H9 (cell line): ENCODE measurements around the gene DBNL. TPM values are rescaled to one million over a fixed set of nuclear protein-coding genes. Genes with fewer than 3 reads are reported as not detected.
A peak's percentile ranks its signal among the peaks of the same experiment; 100 is the strongest.

Source experiments
- DNase-seq: peaks from one replicate; pipeline ENCODE4 v3.0.0-alpha.2; 2017
- H2AFZ ChIP-seq: one replicate; pipeline ENCODE4 v1.6.1; 2013; ENCODE audit warnings: mild to moderate bottlenecking, low read length, control low read depth, moderate library complexity
- H2AK5ac ChIP-seq: 2 replicates; pipeline ENCODE4 v1.6.1; 2013; ENCODE audit warnings: low read length, control low read depth, mixed read lengths; ENCODE audit not compliant: insufficient read length
- H2BK120ac ChIP-seq: one replicate; pipeline ENCODE4 v1.6.1; 2013; ENCODE audit warnings: low read depth, mild to moderate bottlenecking, low read length, control low read depth, inconsistent platforms; ENCODE audit not compliant: poor library complexity, severe bottlenecking
- H2BK12ac ChIP-seq: 2 replicates; pipeline ENCODE4 v1.6.1; 2013; ENCODE audit warnings: low read length, control low read depth, mixed read lengths, low read depth; ENCODE audit not compliant: insufficient read length
- H2BK15ac ChIP-seq: 2 replicates; pipeline ENCODE4 v1.6.1; 2013; ENCODE audit warnings: low read depth, low read length, control low read depth
- H2BK20ac ChIP-seq: one replicate; pipeline ENCODE4 v1.6.1; 2013; ENCODE audit warnings: low read depth, mild to moderate bottlenecking, low read length, control low read depth, inconsistent platforms; ENCODE audit not compliant: poor library complexity, severe bottlenecking
- H2BK5ac ChIP-seq: 2 replicates; pipeline ENCODE4 v1.6.1; 2013; ENCODE audit warnings: low read length, control low read depth, mixed read lengths; ENCODE audit not compliant: insufficient read length
- H3K14ac ChIP-seq: 2 replicates; pipeline ENCODE4 v1.6.1; 2013; ENCODE audit warnings: low read length, control low read depth; ENCODE audit not compliant: insufficient read depth
- H3K18ac ChIP-seq: 2 replicates; pipeline ENCODE4 v1.6.1; 2013; ENCODE audit warnings: low read depth, mild to moderate bottlenecking, mixed read lengths, low read length, control low read depth; ENCODE audit not compliant: insufficient read length
- H3K23ac ChIP-seq: 2 replicates; pipeline ENCODE4 v1.6.1; 2013; ENCODE audit warnings: low read length, control low read depth, mixed read lengths, low read depth; ENCODE audit not compliant: insufficient read length
- H3K23me2 ChIP-seq: 2 replicates; pipeline ENCODE4 v1.6.1; 2013; ENCODE audit warnings: low read depth, mild to moderate bottlenecking, mixed read lengths, low read length, control low read depth; ENCODE audit not compliant: insufficient read length, poor library complexity, severe bottlenecking
- H3K27ac ChIP-seq: 2 replicates; pipeline ENCODE4 v1.5.1; 2013; ENCODE audit warnings: low read length, control low read depth, mixed read lengths, low read depth; ENCODE audit not compliant: insufficient read length
- H3K27me3 ChIP-seq: 2 replicates; pipeline ENCODE4 v1.6.1; 2013; ENCODE audit warnings: low read length, control low read depth, inconsistent platforms; ENCODE audit not compliant: insufficient read depth
- H3K4ac ChIP-seq: 2 replicates; pipeline ENCODE4 v1.6.1; 2013; ENCODE audit warnings: low read depth, mild to moderate bottlenecking, control low read depth, inconsistent platforms, low read length, moderate library complexity
- H3K4me1 ChIP-seq: 2 replicates; pipeline ENCODE4 v1.6.1; 2013; ENCODE audit warnings: low read length, control low read depth, inconsistent platforms; ENCODE audit not compliant: insufficient read depth
- H3K4me2 ChIP-seq: 2 replicates; pipeline ENCODE4 v1.6.1; 2013; ENCODE audit warnings: low read length, control low read depth, mixed read lengths; ENCODE audit not compliant: insufficient read length, insufficient read depth
- H3K56ac ChIP-seq: 2 replicates; pipeline ENCODE4 v1.6.1; 2013; ENCODE audit warnings: low read depth, mild to moderate bottlenecking, mixed read lengths, low read length, control low read depth; ENCODE audit not compliant: insufficient read length
- H3K79me1 ChIP-seq: 2 replicates; pipeline ENCODE4 v1.6.1; 2013; ENCODE audit warnings: low read depth, mild to moderate bottlenecking, moderate library complexity, low read length, control low read depth, inconsistent platforms; ENCODE audit not compliant: insufficient read depth, poor library complexity, severe bottlenecking
- H3K79me2 ChIP-seq: 2 replicates; pipeline ENCODE4 v1.6.1; 2013; ENCODE audit warnings: low read length, control low read depth, inconsistent platforms; ENCODE audit not compliant: insufficient read depth
- H3K9ac ChIP-seq: 2 replicates; pipeline ENCODE4 v1.6.1; 2013; ENCODE audit warnings: low read length, control low read depth, mixed read lengths; ENCODE audit not compliant: insufficient read length; ENCODE audit errors: extremely low read depth
- H3K9me3 ChIP-seq: one replicate; pipeline ENCODE4 v1.6.1; 2013; ENCODE audit warnings: low read depth, low read length, inconsistent platforms; ENCODE audit not compliant: control insufficient read depth
- H3T11ph ChIP-seq: one replicate; pipeline ENCODE4 v1.6.1; 2013; ENCODE audit warnings: mild to moderate bottlenecking, low read length, control low read depth, inconsistent platforms
- H4K20me1 ChIP-seq: one replicate; pipeline ENCODE4 v1.6.1; 2013; ENCODE audit not compliant: control insufficient read depth, insufficient read length, insufficient read depth
- H4K5ac ChIP-seq: 2 replicates; pipeline ENCODE4 v1.6.1; 2013; ENCODE audit warnings: low read depth, mild to moderate bottlenecking, mixed read lengths, low read length, control low read depth; ENCODE audit not compliant: insufficient read length
- H4K8ac ChIP-seq: replicated peaks from 2 replicates; pipeline ENCODE4 v1.6.1; 2013; ENCODE audit warnings: low read length, control low read depth, mixed read lengths, low read depth; ENCODE audit not compliant: insufficient read length
- H4K91ac ChIP-seq: 2 replicates; pipeline ENCODE4 v1.6.1; 2013; ENCODE audit warnings: low read depth, mild to moderate bottlenecking, moderate library complexity, mixed read lengths, low read length, control low read depth; ENCODE audit not compliant: insufficient read length
- H3K27ac Mint-ChIP-seq, 3 experiments: 2 replicates in 2 of 3; 3 replicates in 1 of 3; pipeline ENCODE4 v1.8.0; 2020 to 2021; ENCODE audit warnings: mixed read lengths in 3 of 3, mild to moderate bottlenecking in 1 of 3, moderate library complexity in 1 of 3
- H3K27me3 Mint-ChIP-seq: 2 replicates; pipeline ENCODE4 v1.8.0; 2021; ENCODE audit warnings: low read depth, mild to moderate bottlenecking, moderate library complexity, mixed read lengths
- H3K36me3 Mint-ChIP-seq, 3 experiments: 2 replicates in 2 of 3; 3 replicates in 1 of 3; pipeline ENCODE4 v1.8.0; 2020 to 2021; ENCODE audit warnings: low read depth in 3 of 3, mixed read lengths in 3 of 3; ENCODE audit not compliant: insufficient read depth in 1 of 3
- H3K4me1 Mint-ChIP-seq, 2 experiments: 2 replicates each; pipeline ENCODE4 v1.8.0; 2020; ENCODE audit warnings: mixed read lengths in 2 of 2
- H3K4me3 Mint-ChIP-seq, 2 experiments: 2 replicates in 1 of 2; 3 replicates in 1 of 2; pipeline ENCODE4 v1.8.0; 2020 to 2021; ENCODE audit warnings: mild to moderate bottlenecking in 2 of 2, mixed read lengths in 2 of 2, moderate library complexity in 1 of 2
- H3K9me3 Mint-ChIP-seq, 2 experiments: 2 replicates in 1 of 2; 3 replicates in 1 of 2; pipeline ENCODE4 v1.8.0; 2020; ENCODE audit warnings: mild to moderate bottlenecking in 2 of 2, mixed read lengths in 2 of 2, moderate library complexity in 1 of 2
- CTCF ChIP-seq: fragments of 200-600 bp; sonication (generic); conservative IDR thresholded peaks from 3 replicates; pipeline ENCODE4 v1.8.0; 2021; ENCODE audit warnings: antibody characterized with exemption, mild to moderate bottlenecking
- WGBS: extraction: QIAGEN DNeasy Blood & Tissue Kit; methylation state at CpG from one replicate; pipeline ENCODE4 v1.1.7; 2013; ENCODE audit warnings: missing lambda C conversion rate, low lambda C conversion rate, mixed read lengths; ENCODE audit not compliant: insufficient read length; ENCODE audit errors: extremely low coverage; 5-methylcytosine and 5-hydroxymethylcytosine counted together
- total RNA-seq: library from RNA; stranded (reverse); gene quantifications from 2 replicates; pipeline ENCODE4 v1.2.1, GENCODE V29; 2021

Gene DBNL
- total RNA-seq, 1 experiment from 2014 or later: 51.3 TPM

DNA sequence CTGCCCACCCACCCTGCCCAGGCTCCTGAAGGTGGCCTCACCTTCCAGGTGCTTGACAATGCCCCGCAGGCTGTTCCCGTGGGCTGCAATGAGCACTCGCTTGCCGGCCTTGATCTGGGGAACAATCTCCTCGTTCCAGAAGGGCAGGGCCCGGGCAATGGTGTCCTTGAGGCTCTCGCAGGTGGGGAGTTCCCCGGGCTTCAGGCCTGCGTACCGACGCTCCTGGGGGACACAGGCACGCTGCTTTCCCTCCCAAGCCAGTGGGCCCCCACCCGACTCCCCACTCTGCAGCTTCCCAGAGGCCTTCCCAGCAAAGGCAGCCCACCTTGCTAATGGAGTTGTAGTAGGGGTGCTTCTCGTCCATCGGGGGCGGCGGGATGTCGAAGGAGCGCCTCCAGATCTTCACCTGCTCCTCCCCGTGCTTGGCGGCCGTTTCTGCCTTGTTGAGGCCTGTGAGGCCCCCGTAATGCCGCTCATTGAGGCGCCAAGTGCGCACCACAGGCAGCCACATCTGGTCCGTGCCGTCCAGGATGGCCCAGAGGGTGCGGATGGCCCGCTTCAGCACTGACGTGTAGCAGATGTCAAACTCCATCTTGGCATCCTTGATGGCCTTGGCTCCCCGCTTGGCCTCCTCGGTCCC, 20.4 kb downstream of the DBNL start:
- no peak overlapping the region for H3K9ac ChIP-seq
- H3K4me2 ChIP-seq: peak overlapping the region; percentile 4
- DNase-seq: no peak
- no peak overlapping the region for H2BK5ac ChIP-seq
- H3K27ac Mint-ChIP-seq: no peak overlapping the region
- no peak overlapping the region for H3T11ph ChIP-seq
- no peak for TF ChIP-seq CTCF
- peak overlapping the region; percentile 3 for H3K18ac ChIP-seq
- peak overlapping the region; percentile 56 to 57; a peak in 4 of 5 replicates for H3K4me3 Mint-ChIP-seq
- peaks cover 0 to 18% (median 2%) of the 10 kb centered on the region in 3 experiments; a peak in 6 of 7 replicates for H3K36me3 Mint-ChIP-seq
- peaks cover 10% of the 10 kb centered on the region; the same call in 1 of the 2 replicates for H3K4me1 ChIP-seq
- H2BK20ac ChIP-seq: no peak overlapping the region
- no peaks in the 10 kb centered on the region for H3K9me3 ChIP-seq
- no peaks in the 10 kb centered on the region for H3K9me3 Mint-ChIP-seq
- no CpG with 5 or more reads among the region's 33 CpGs for WGBS
- no peak overlapping the region for H2BK15ac ChIP-seq
- H4K91ac ChIP-seq: no peak overlapping the region
- no peaks in the 10 kb centered on the region for H3K79me1 ChIP-seq
- H3K4ac ChIP-seq: no peak overlapping the region
- no peak overlapping the region for H2BK12ac ChIP-seq
- no peaks in the 10 kb centered on the region for H3K79me2 ChIP-seq
- no peak overlapping the region for H3K27ac ChIP-seq
- no peaks in the 10 kb centered on the region for H3K23me2 ChIP-seq
- H4K20me1 ChIP-seq: no peaks in the 10 kb centered on the region
- H2AFZ ChIP-seq: no peak overlapping the region
- no peak overlapping the region for H4K8ac ChIP-seq
- no peak overlapping the region for H3K23ac ChIP-seq
- H3K14ac ChIP-seq: no peak overlapping the region
- H4K5ac ChIP-seq: no peak overlapping the region
- H3K4me1 Mint-ChIP-seq: peaks cover 33 to 36% of the 10 kb centered on the region in 2 experiments
- peaks cover 36% of the 10 kb centered on the region for H3K27me3 Mint-ChIP-seq
- no peak overlapping the region for H3K56ac ChIP-seq
- H2BK120ac ChIP-seq: no peak overlapping the region
- no peaks in the 10 kb centered on the region for H3K27me3 ChIP-seq
- H2AK5ac ChIP-seq: no peak overlapping the region
